Neural cell (in vitro differentiated cells): ENCODE results near the gene SHLD2.

ENCODE experiments used
- CTCF ChIP-seq: fragments of 450-650 bp; IDR thresholded peaks from 2 replicates; pipeline ENCODE4 v1.5.1; 2014; ENCODE audit warnings: antibody characterized with exemption, mild to moderate bottlenecking, moderate library complexity; ENCODE audit not compliant: poor library complexity, severe bottlenecking
- EP300 ChIP-seq: fragments of 450-650 bp; conservative IDR thresholded peaks from 2 replicates; pipeline ENCODE4 v1.6.1; 2014; ENCODE audit warnings: antibody characterized with exemption, mild to moderate bottlenecking, moderate library complexity; ENCODE audit not compliant: poor library complexity, severe bottlenecking
- RAD21 ChIP-seq: fragments of 450-650 bp; conservative IDR thresholded peaks from 2 replicates; pipeline ENCODE4 v1.6.1; 2014; ENCODE audit warnings: antibody characterized with exemption, mild to moderate bottlenecking, moderate library complexity

- TF ChIP-seq EP300 (no peak), CTCF (no peak), RAD21 (no peak)
Observed at GRCh38 chr10:87064651-87065050, 30.4 kb upstream of the SHLD2 start.
